ENCODE results near the gene FOXA3. TPM values are rescaled to one million over a fixed set of nuclear protein-coding genes. Genes with fewer than 3 reads are reported as not detected.
A peak's percentile ranks its signal among the peaks of the same experiment; 100 is the strongest.

The FOXA3 gene
- total RNA-seq, 1 donor from 2014 or later = 0.59 TPM

DNA sequence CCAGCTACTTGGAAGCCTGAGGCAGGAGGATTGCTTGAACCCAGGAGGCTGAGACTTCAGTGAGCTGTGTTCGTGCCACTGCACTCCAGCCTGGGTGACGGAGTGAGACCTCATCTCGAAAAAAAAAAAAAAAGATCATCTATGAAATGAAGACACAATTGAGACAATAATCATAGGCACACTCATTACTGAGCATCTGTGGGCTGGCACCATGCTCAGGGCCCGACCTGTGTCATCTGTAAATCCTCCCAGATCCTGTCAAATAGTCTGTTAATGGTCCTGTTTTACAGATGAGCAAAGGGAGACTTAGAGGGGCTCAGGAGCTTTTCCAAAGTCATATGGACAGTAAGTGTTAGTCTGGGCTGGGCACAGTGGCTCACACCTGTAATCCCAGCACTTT, 54.6 kb downstream of the FOXA3 start:
- no peak overlapping the region for H3K4me3 Mint-ChIP-seq (ENCODE audit: unreplicated experiment)
- Histone ChIP-seq H3K27ac (ENCODE audit: low read depth, low read length) (no peak overlapping the region), H3K4me3 (ENCODE audit: insufficient read depth, low read depth, low read length) (no peak overlapping the region), H3K9ac (ENCODE audit: low read length) (no peak overlapping the region), H3K4me2 (ENCODE audit: low read length) (no peak overlapping the region), H3K79me2 (ENCODE audit: insufficient read depth, low read length) (no peaks in the 10 kb centered on the region), H3K27me3 (ENCODE audit: insufficient read depth, low read length) (peaks cover 19% of the 10 kb centered on the region), H4K20me1 (ENCODE audit: insufficient read depth, low read length) (no peaks in the 10 kb centered on the region), H2AFZ (ENCODE audit: low read depth, low read length) (no peak overlapping the region), H3K36me3 (ENCODE audit: insufficient read depth, low read length) (no peaks in the 10 kb centered on the region), H3K9me3 (ENCODE audit: insufficient read depth, low read depth, low read length) (no peaks in the 10 kb centered on the region), H3K4me1 (ENCODE audit: insufficient read depth, low read length) (no peaks in the 10 kb centered on the region)
- no peaks in the 10 kb centered on the region for H3K27me3 Mint-ChIP-seq (ENCODE audit: low read depth, unreplicated experiment)
- no peak for DNase-seq (ENCODE audit: low read depth)
- H3K27ac Mint-ChIP-seq (ENCODE audit: unreplicated experiment) = no peak overlapping the region
- no peaks in the 10 kb centered on the region for H3K4me1 Mint-ChIP-seq (ENCODE audit: low read depth, unreplicated experiment)
- TF ChIP-seq, protein P1, sequence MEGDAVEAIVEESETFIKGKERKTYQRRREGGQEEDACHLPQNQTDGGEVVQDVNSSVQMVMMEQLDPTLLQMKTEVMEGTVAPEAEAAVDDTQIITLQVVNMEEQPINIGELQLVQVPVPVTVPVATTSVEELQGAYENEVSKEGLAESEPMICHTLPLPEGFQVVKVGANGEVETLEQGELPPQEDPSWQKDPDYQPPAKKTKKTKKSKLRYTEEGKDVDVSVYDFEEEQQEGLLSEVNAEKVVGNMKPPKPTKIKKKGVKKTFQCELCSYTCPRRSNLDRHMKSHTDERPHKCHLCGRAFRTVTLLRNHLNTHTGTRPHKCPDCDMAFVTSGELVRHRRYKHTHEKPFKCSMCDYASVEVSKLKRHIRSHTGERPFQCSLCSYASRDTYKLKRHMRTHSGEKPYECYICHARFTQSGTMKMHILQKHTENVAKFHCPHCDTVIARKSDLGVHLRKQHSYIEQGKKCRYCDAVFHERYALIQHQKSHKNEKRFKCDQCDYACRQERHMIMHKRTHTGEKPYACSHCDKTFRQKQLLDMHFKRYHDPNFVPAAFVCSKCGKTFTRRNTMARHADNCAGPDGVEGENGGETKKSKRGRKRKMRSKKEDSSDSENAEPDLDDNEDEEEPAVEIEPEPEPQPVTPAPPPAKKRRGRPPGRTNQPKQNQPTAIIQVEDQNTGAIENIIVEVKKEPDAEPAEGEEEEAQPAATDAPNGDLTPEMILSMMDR (IDR thresholded peaks at IDR 0.05; ENCODE audit: insufficient read depth, low read depth, low read length) = no peak
- TF ChIP-seq EZH2 (IDR thresholded peaks at IDR 0.05; ENCODE audit: insufficient read depth, low read length) = no peak
- FAIRE-seq = no peak
- H3K9me3 Mint-ChIP-seq (ENCODE audit: unreplicated experiment) = peaks cover 1% of the 10 kb centered on the region
- no peaks in the 10 kb centered on the region for H3K36me3 Mint-ChIP-seq (ENCODE audit: low read depth, unreplicated experiment)

DNA sequence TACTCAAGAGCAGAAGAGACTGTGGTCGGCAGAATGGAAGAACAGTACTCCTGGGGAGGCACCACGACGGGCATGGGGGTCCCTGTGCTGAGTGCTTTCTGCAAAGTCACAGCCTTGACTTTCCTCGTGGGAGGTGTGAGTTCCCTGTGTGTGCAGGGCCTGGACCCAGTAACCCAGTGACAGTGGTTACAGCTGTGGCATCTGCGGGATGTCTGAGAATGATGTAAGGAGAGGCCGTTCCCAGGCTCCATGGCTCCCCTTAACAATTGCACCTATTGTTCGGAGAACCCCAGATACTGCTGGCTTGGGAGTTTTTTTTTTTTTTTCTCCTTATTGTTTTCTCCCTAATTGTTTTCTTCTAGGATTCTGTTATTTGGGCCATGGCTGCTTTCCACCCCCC, 55.6 kb downstream of the FOXA3 start:
- Histone ChIP-seq H3K4me2 (ENCODE audit: low read length) (no peak overlapping the region), H3K27me3 (ENCODE audit: insufficient read depth, low read length) (peaks cover 19% of the 10 kb centered on the region), H3K4me3 (ENCODE audit: insufficient read depth, low read depth, low read length) (no peak overlapping the region), H3K27ac (ENCODE audit: low read depth, low read length) (no peak overlapping the region), H3K9me3 (ENCODE audit: insufficient read depth, low read depth, low read length) (no peaks in the 10 kb centered on the region), H3K4me1 (ENCODE audit: insufficient read depth, low read length) (no peaks in the 10 kb centered on the region), H4K20me1 (ENCODE audit: insufficient read depth, low read length) (no peaks in the 10 kb centered on the region), H3K9ac (ENCODE audit: low read length) (no peak overlapping the region), H2AFZ (ENCODE audit: low read depth, low read length) (no peak overlapping the region), H3K79me2 (ENCODE audit: insufficient read depth, low read length) (no peaks in the 10 kb centered on the region), H3K36me3 (ENCODE audit: insufficient read depth, low read length) (no peaks in the 10 kb centered on the region)
- Mint-ChIP-seq H3K27me3 (ENCODE audit: low read depth, unreplicated experiment) (no peaks in the 10 kb centered on the region), H3K27ac (ENCODE audit: unreplicated experiment) (peak overlapping the region; percentile 47), H3K4me1 (ENCODE audit: low read depth, unreplicated experiment) (no peaks in the 10 kb centered on the region), H3K36me3 (ENCODE audit: low read depth, unreplicated experiment) (no peaks in the 10 kb centered on the region), H3K9me3 (ENCODE audit: unreplicated experiment) (peaks cover 1% of the 10 kb centered on the region), H3K4me3 (ENCODE audit: unreplicated experiment) (no peak overlapping the region)
- TF ChIP-seq, protein P1 (IDR thresholded peaks at IDR 0.05; ENCODE audit: insufficient read depth, low read depth, low read length) = no peak
- no peak for TF ChIP-seq EZH2 (IDR thresholded peaks at IDR 0.05; ENCODE audit: insufficient read depth, low read length)
- FAIRE-seq = no peak
- no peak for DNase-seq (ENCODE audit: low read depth)

DNA sequence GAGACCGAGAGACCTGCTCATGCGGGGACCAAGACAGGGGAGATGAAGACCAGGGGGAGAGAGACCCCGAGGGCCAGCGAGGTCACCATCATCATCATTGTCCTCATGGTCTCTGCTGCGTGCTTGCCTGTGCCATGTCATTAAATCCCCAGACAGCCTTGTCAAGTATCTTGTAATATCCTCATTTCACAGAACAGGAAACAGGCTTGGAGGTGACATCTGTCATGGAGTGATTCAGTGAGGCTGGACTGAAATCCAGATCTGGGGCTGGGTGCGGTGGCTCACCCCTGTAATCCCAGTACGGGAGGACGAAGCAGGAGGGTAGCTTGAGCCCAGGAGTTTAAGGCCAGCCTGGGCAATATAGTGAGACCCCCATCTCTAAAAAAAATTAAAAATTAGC, 56.3 kb downstream of the FOXA3 start:
- Histone ChIP-seq H3K27ac (ENCODE audit: low read depth, low read length) (no peak overlapping the region), H3K36me3 (ENCODE audit: insufficient read depth, low read length) (no peaks in the 10 kb centered on the region), H3K4me2 (ENCODE audit: low read length) (no peak overlapping the region), H3K4me3 (ENCODE audit: insufficient read depth, low read depth, low read length) (no peak overlapping the region), H3K27me3 (ENCODE audit: insufficient read depth, low read length) (peaks cover 19% of the 10 kb centered on the region), H4K20me1 (ENCODE audit: insufficient read depth, low read length) (no peaks in the 10 kb centered on the region), H2AFZ (ENCODE audit: low read depth, low read length) (no peak overlapping the region), H3K9me3 (ENCODE audit: insufficient read depth, low read depth, low read length) (no peaks in the 10 kb centered on the region), H3K9ac (ENCODE audit: low read length) (no peak overlapping the region), H3K4me1 (ENCODE audit: insufficient read depth, low read length) (no peaks in the 10 kb centered on the region), H3K79me2 (ENCODE audit: insufficient read depth, low read length) (no peaks in the 10 kb centered on the region)
- Mint-ChIP-seq H3K36me3 (ENCODE audit: low read depth, unreplicated experiment) (no peaks in the 10 kb centered on the region), H3K27me3 (ENCODE audit: low read depth, unreplicated experiment) (no peaks in the 10 kb centered on the region), H3K4me1 (ENCODE audit: low read depth, unreplicated experiment) (no peaks in the 10 kb centered on the region), H3K9me3 (ENCODE audit: unreplicated experiment) (peaks cover 1% of the 10 kb centered on the region), H3K4me3 (ENCODE audit: unreplicated experiment) (no peak overlapping the region), H3K27ac (ENCODE audit: unreplicated experiment) (no peak overlapping the region)
- TF ChIP-seq, protein P1 (IDR thresholded peaks at IDR 0.05; ENCODE audit: insufficient read depth, low read depth, low read length) = no peak
- TF ChIP-seq EZH2 (IDR thresholded peaks at IDR 0.05; ENCODE audit: insufficient read depth, low read length) = no peak
- FAIRE-seq = no peak
- no peak for DNase-seq (ENCODE audit: low read depth)
